OCI-LY1 (cell line): ENCODE results near the gene HSD11B1L.

Experiments
- CTCF ChIP-seq: fragments of 200-600 bp; sonication (generic), shearing (Covaris generic); IDR thresholded peaks from 2 replicates; pipeline ENCODE4 v1.5.1; 2017; ENCODE audit warnings: mild to moderate bottlenecking, antibody characterized with exemption, low read length, moderate library complexity, mixed read lengths
- EZH2 ChIP-seq: fragments of 200-600 bp; sonication (generic), shearing (Covaris generic); IDR thresholded peaks from 2 replicates; pipeline ENCODE4 v1.8.0; 2017; ENCODE audit warnings: borderline replicate concordance, mixed run types, mild to moderate bottlenecking, antibody characterized with exemption, low read length, moderate library complexity, mixed read lengths

- TF ChIP-seq CTCF (no peak), EZH2 (no peak)
These were observed 1.3 kb downstream of the HSD11B1L start for GRCh38 chr19:5682107-5682482.
